B cell (primary cell): Measurements from ENCODE around the gene PIP4P1. TPM values are rescaled to one million over a fixed set of nuclear protein-coding genes. Genes with fewer than 3 reads are reported as not detected.

ENCODE experiments used
- ATAC-seq: fragments of 200-7000 bp; cut with Tn5 transposase; one replicate; pipeline ENCODE4 v1.10.0; 2021; ENCODE audit warnings: low read depth, mild to moderate bottlenecking, moderate number of reproducible peaks, moderate library complexity
- CTCF ChIA-PET: fragments of 350-600 bp; sonication (Branson Sonifier 250); formaldehyde crosslinking; loops from one replicate; lab custom pipeline; 2021; ENCODE audit warnings: antibody characterized with exemption, inconsistent platforms; lab: Charles Lee
- POLR2A ChIA-PET: fragments of 350-600 bp; sonication (Branson Sonifier 250); formaldehyde crosslinking; loops from one replicate; lab custom pipeline; 2021; ENCODE audit warnings: antibody characterized with exemption; lab: Charles Lee
- DNase-seq: peaks from one replicate; pipeline ENCODE4 v3.0.0; 2013
- H2AFZ ChIP-seq: 2 replicates; pipeline ENCODE4 v1.6.1; 2012; ENCODE audit warnings: mild to moderate bottlenecking, low read depth, low read length; ENCODE audit not compliant: insufficient read depth, poor library complexity, severe bottlenecking
- H3K27ac ChIP-seq, 2 donors: 1 replicate in 1 of 2; 2 replicates in 1 of 2; pipeline ENCODE4 v1.5.1; 2012 to 2013; ENCODE audit warnings: low read length in 2 of 2, mild to moderate bottlenecking in 2 of 2, moderate library complexity in 1 of 2
- H3K27me3 ChIP-seq, 4 experiments: fragments of 200-600 bp in 1 of 4; sonication (generic) in 1 of 4; replicated peaks in 1 of 4; 1 replicate in 2 of 4; 2 replicates in 2 of 4; pipeline versions ENCODE4 v1.6.1 to v1.7.0; 2013 to 2016; ENCODE audit warnings: low read length in 3 of 4, mild to moderate bottlenecking in 2 of 4, mixed read lengths in 1 of 4, moderate library complexity in 1 of 4; ENCODE audit not compliant: insufficient read depth in 4 of 4, control insufficient read depth in 3 of 4; ENCODE audit errors: control extremely low read depth in 1 of 4
- H3K36me3 ChIP-seq, 2 experiments: replicated peaks in 1 of 2; 1 replicate in 1 of 2; 2 replicates in 1 of 2; pipeline versions ENCODE4 v1.6.1 to v1.7.1; 2013; ENCODE audit warnings: low read length in 1 of 2; ENCODE audit not compliant: insufficient read depth in 2 of 2, control insufficient read depth in 1 of 2; ENCODE audit errors: control extremely low read depth in 1 of 2, extremely low read depth in 1 of 2
- H3K4me1 ChIP-seq, 2 donors: fragments of 200-600 bp in 1 of 2; sonication (generic) in 1 of 2; 1 replicate in 1 of 2; 2 replicates in 1 of 2; pipeline versions ENCODE4 v1.5.1 to v1.6.1; 2013 to 2017; ENCODE audit warnings: low read length in 2 of 2; ENCODE audit not compliant: control insufficient read depth in 2 of 2, insufficient read depth in 2 of 2
- H3K4me2 ChIP-seq: replicated peaks from 2 replicates; pipeline ENCODE3; 2012; ENCODE audit warnings: mild to moderate bottlenecking, low read depth, low read length; ENCODE audit not compliant: poor library complexity, severe bottlenecking
- H3K4me3 ChIP-seq, 5 experiments: fragments of 200-600 bp in 1 of 5; sonication (generic) in 1 of 5; 1 replicate in 3 of 5; 2 replicates in 2 of 5; pipeline versions ENCODE4 v1.5.1 to v1.7.0; 2011 to 2016; ENCODE audit warnings: low read length in 4 of 5, mild to moderate bottlenecking in 4 of 5, low read depth in 2 of 5, control low read depth in 1 of 5, moderate library complexity in 1 of 5; ENCODE audit not compliant: insufficient read depth in 1 of 5; ENCODE audit errors: control extremely low read depth in 1 of 5, extremely low read depth in 1 of 5
- H3K79me2 ChIP-seq: fragments of 200-600 bp; sonication (generic); one replicate; pipeline ENCODE4 v1.6.0; 2016; ENCODE audit warnings: low read length; ENCODE audit not compliant: control insufficient read depth, insufficient read depth
- H3K9ac ChIP-seq: fragments of 200-600 bp; sonication (generic); 2 replicates; pipeline ENCODE4 v1.6.1; 2017; ENCODE audit warnings: mild to moderate bottlenecking, low read length, moderate library complexity
- H3K9me3 ChIP-seq, 3 donors: one replicate each; pipeline versions ENCODE4 v1.6.1 to v1.7.1; 2013; ENCODE audit warnings: low read length in 2 of 3; ENCODE audit not compliant: control insufficient read depth in 2 of 3, insufficient read depth in 1 of 3; ENCODE audit errors: control extremely low read depth in 1 of 3
- H4K20me1 ChIP-seq: 2 replicates; pipeline ENCODE4 v1.6.0; 2012; ENCODE audit warnings: mild to moderate bottlenecking, low read length; ENCODE audit not compliant: insufficient read depth, control insufficient read depth, poor library complexity, severe bottlenecking
- H3K27ac Mint-ChIP-seq: one replicate; pipeline ENCODE4 v1.8.0; 2021; ENCODE audit warnings: mixed read lengths
- H3K27me3 Mint-ChIP-seq: one replicate; pipeline ENCODE4 v1.8.0; 2021; ENCODE audit warnings: mixed read lengths
- H3K4me1 Mint-ChIP-seq: one replicate; pipeline ENCODE4 v1.8.0; 2021; ENCODE audit warnings: mixed read lengths
- H3K4me3 Mint-ChIP-seq: one replicate; pipeline ENCODE4 v1.8.0; 2021; ENCODE audit warnings: mixed read lengths
- H3K9me3 Mint-ChIP-seq: one replicate; pipeline ENCODE4 v1.8.0; 2022; ENCODE audit warnings: mixed read lengths; ENCODE audit not compliant: insufficient read depth
- CTCF ChIP-seq: fragments of 200-600 bp; IDR thresholded peaks from one replicate; pipeline ENCODE4 v1.8.0; 2022; ENCODE audit warnings: antibody characterized with exemption, mild to moderate bottlenecking
- EZH2 ChIP-seq: IDR thresholded peaks from 2 replicates; pipeline ENCODE4 v1.6.1; 2012; ENCODE audit warnings: borderline replicate concordance, low read depth, mild to moderate bottlenecking, moderate library complexity, low read length; ENCODE audit not compliant: insufficient read depth, poor library complexity, severe bottlenecking
- WGBS: methylation state at CpG from one replicate; pipeline ENCODE4 v1.1.5; 2013; ENCODE audit warnings: missing lambda C conversion rate; ENCODE audit not compliant: insufficient coverage; 5-methylcytosine and 5-hydroxymethylcytosine counted together
- intact Hi-C: fragments of 100-400 bp; cut with micrococcal nuclease; formaldehyde crosslinking; loops from one replicate; pipeline ENCODE4 v1.10.0; 2022
- polyA plus RNA-seq: library from polyadenylated mRNA; depleted of rRNA; stranded (reverse); fragments of >200 nt; gene quantifications from 2 replicates; pipeline ENCODE4 v1.2.3, GENCODE V29; 2012
- total RNA-seq, 2 donors: library from RNA; stranded (reverse); fragments of 120-200 nt in 1 of 2; gene quantifications; 1 replicate in 1 of 2; 2 replicates in 1 of 2; pipeline versions ENCODE4 v1.2.3 to v1.2.4, GENCODE V29; 2013 to 2022

PIP4P1 gene
- total and polyA plus RNA-seq, 2 donors (not counting 1 experiment from before 2014, with no cell fraction given), result 97.5 to 183 TPM

GRCh38 chr14:20428010-20428365, 33.2 kb downstream of the PIP4P1 start:
- DNase-seq (no peak), ATAC-seq (peak; percentile 18)
- H3K79me2 ChIP-seq, result peaks cover 10% of the 10 kb centered on the region
- peak overlapping the region; percentile 46 for H3K9ac ChIP-seq
- intact Hi-C loops, result no loop called here
- peaks cover 0 to 11% (median 0%) of the 10 kb centered on the region in 3 donors for H3K9me3 ChIP-seq
- peaks cover 41 to 49% of the 10 kb centered on the region in 2 donors for H3K4me1 ChIP-seq
- H3K27ac ChIP-seq, result peak overlapping the region; percentile 89
- WGBS, result 25% methylated on average over 2 of the region's 5 CpGs
- Mint-ChIP-seq H3K27ac (peak overlapping the region; percentile 98), H3K27me3 (no peaks in the 10 kb centered on the region), H3K4me3 (peak overlapping the region; percentile 83), H3K9me3 (no peaks in the 10 kb centered on the region), H3K4me1 (peaks cover 60% of the 10 kb centered on the region)
- no peaks in the 10 kb centered on the region for H4K20me1 ChIP-seq
- peak overlapping the region; percentile 71 for H3K4me2 ChIP-seq
- ChIA-PET POLR2A (no interaction called here), CTCF (interaction anchor here (1.0 to 3.6 kb wide), 4 partner anchors 12 to 543 kb away, joined by 3 to 24 read pairs (median 4); no protein-coding TSS in a partner anchor)
- no peak for TF ChIP-seq CTCF
- no peak for TF ChIP-seq EZH2
- H3K4me3 ChIP-seq, result peak overlapping the region in 4 of 5 experiments; percentile 9 to 46 (median 32)
- no peaks in the 10 kb centered on the region for H3K36me3 ChIP-seq
- H2AFZ ChIP-seq, result peak overlapping the region; percentile 74
- H3K27me3 ChIP-seq, result no peaks in the 10 kb centered on the region

- peaks cover 41 to 49% of the 10 kb centered on the region in 2 donors for H3K4me1 ChIP-seq
- H3K9me3 ChIP-seq, result peaks cover 0 to 11% (median 0%) of the 10 kb centered on the region in 3 donors
- no peaks in the 10 kb centered on the region for H3K9me3 Mint-ChIP-seq
- no peaks in the 10 kb centered on the region for H3K36me3 ChIP-seq
- ATAC-seq, result peak; percentile 76
- peaks cover 10% of the 10 kb centered on the region for H3K79me2 ChIP-seq
- peak overlapping the region; percentile 71 for H3K4me2 ChIP-seq
- H3K27me3 Mint-ChIP-seq, result no peaks in the 10 kb centered on the region
- H3K9ac ChIP-seq, result peak overlapping the region; percentile 46
- H3K27ac ChIP-seq, result peak overlapping the region; percentile 89
- H3K4me1 Mint-ChIP-seq, result peaks cover 60% of the 10 kb centered on the region
- peak overlapping the region; percentile 74 for H2AFZ ChIP-seq
- TF ChIP-seq CTCF (no peak), EZH2 (no peak)
- peak overlapping the region; percentile 98 for H3K27ac Mint-ChIP-seq
- intact Hi-C loops, result loop anchor here (1.0 kb wide), 1 partner anchor 14 kb away; no protein-coding TSS in a partner anchor
- no peaks in the 10 kb centered on the region for H3K27me3 ChIP-seq
- peak overlapping the region; percentile 4 to 46 (median 29) for H3K4me3 ChIP-seq
- no peaks in the 10 kb centered on the region for H4K20me1 ChIP-seq
- peak; percentile 79 for DNase-seq
- H3K4me3 Mint-ChIP-seq, result peak overlapping the region; percentile 83
- WGBS, result 0% methylated on average over 1 of the region's 5 CpGs
- POLR2A ChIA-PET, result no interaction called here
- CTCF ChIA-PET, result interaction anchor here (0.6 to 3.6 kb wide), 4 partner anchors 12 to 99 kb away, joined by 3 to 24 read pairs (median 4); no protein-coding TSS in a partner anchor
Measured at GRCh38 chr14:20427231-20428009, 33.8 kb downstream of the PIP4P1 start.
